ENCODE results near the gene KMT2D. TPM values are rescaled to one million over a fixed set of nuclear protein-coding genes. Genes with fewer than 3 reads are reported as not detected.
A peak's percentile ranks its signal among the peaks of the same experiment; 100 is the strongest.

The KMT2D gene
- total RNA-seq, 1 donor from 2014 or later: 17.6 TPM

DNA sequence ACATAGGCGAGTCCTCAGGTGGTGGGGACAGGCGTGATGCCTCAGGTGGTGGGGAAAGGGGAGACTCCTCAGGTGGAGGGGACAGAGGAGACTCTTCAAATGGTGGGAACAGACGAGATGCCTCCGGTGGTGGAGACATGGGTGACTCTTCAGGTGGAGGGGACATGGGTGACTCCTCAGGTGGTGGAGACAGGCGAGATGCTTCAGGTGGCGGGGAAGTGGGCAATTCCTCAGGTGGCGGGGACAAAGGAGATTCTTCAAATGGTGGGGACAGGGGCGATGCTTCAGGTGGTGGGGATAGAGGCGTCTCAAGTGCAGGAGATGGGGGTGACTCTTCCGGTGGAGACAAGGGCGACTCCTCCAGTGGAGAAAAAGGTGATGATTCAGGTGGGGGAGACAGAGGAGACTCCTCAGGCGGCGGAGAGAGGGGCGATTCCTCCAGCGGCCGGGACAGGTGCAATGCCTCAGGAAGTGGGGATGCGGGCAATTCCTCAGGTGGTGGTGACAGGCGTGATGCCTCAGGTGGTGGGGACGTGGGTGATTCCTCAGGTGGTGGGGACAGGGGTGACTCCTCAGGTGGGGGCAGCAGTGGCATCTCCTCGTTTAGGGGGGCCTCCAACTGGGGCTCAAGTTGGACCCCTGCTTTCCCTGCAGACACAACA is 8.7 kb downstream of the KMT2D start:
- no peak for DNase-seq

DNA sequence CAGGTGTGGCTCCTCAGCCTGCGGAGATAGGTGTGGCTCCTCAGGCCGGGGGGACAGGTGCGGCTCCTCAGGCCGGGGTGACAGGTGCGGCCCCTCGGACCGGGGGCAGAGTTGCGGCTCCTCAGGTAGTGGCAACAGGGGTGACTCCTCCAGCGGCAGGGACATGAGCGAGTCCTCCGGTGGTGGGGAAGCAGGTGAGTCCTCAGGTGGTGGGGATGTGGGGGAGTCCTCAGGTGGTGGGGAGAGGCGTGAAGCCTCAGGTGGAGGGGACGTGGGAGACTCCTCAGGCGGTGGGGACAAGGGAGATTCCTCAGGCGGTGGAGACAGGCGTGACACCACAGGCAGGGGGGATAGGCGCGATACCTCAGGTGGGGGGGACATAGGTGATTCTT is 9.2 kb downstream of the KMT2D start:
- DNase-seq: no peak

DNA sequence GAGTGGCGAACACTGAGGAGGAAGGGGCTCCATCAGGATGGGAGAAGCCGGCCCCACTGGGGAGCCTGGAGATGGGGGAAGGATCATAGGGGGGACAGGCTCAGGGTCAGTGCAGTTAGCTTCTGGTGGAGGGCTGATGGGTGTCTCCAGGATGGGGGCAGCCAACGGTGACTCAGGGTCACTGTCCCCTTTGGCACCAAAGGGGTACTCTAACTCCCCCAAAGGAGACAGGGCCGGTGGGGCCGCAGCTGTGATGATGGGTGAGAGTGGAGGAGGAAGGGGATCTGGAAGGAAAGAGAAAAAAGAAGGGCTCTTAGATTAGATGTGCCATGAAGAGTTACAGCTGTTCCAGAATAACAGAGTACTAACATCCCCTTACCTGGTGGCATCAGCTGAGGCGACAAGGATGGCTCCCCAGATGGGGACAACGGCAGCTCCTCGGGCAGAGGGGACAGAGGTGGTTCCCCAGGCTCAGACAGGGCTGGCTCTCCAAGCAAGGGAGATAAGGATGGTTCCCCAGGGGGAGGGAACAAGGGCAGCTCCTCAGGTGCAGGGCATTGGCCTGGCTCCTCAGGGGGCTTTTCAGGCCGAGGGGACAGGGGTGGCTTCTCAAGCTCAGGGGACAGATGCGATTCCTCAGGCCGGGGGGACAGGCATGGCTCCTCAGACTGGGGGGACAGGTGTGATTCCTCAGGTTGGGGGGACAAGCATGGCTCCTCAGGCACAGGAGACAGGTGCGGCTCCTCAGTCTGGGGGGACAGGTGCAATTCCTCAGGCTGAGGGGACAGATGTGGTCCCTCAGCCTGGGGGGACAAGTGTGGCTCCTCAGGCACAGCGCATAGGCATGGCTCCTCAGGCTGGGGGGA is 9.9 kb downstream of the KMT2D start:
- DNase-seq: no peak

- DNase-seq: no peak
These were observed 10.9 kb downstream of the KMT2D start for GRCh38 chr12:49049566-49050224.

DNA sequence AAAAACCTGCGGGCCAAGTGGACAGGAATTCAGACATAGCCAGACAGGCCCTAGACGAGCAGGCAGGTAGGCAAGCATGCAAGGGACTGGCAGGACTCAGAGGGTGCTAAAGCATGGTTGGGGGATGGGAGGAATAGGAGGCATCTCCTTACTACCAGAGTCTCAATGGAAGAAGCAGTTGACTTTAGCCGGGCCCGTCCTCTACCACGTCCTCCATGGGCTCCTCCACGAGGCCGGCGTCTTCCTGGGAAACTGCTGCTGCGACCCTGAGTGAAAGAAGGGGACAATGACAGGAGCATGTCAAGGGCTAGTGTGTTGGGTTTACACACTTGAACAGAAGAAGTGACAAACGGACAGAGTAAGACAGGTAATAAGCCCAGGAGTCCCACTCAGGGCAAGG is 11.6 kb downstream of the KMT2D start:
- DNase-seq: no peak

- DNase-seq: no peak
These were observed 14.3 kb downstream of the KMT2D start for GRCh38 chr12:49046129-49046895.

DNA sequence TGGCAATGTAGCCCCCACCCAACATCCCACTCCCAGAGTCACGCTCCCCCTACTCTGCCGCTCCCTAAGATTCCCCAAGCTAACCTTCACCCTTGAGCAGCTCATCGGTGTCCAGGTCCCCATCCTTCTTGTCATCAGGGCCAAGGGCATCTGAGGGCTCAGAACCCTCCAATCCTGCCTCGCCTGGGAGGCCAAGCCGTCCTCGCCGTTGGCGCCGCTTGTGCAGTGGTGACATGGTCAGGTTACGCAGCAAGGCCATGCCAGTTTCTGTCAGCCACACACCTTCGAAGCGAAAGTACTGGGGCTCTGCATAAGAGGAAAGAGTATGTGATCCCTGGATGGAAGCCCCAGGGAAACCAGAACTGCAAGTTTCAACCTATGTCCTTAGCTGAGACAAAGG is 15.9 kb downstream of the KMT2D start:
- no peak for DNase-seq

GRCh38 chr12:49043856-49044258 is 16.7 kb downstream of the KMT2D start:
- DNase-seq: peak; percentile 27

DNA sequence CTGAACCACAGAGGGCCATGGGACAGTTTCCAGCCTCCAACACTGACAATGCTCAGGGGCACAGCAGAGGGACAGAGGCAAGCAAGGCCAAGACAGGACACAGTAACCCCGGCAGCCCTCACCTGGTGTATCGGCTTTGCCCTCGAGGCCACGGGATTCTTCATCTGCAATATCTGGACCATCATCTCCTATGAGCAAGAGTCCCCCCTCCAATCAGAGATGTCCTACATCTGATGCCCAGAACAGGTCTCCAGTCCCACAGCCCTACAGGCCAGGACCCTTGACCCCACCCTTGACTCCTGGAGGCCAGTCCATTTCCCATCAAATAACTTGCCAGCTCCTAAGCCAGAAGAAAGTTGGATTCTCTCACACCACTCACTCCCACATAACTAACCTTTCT is 17.4 kb downstream of the KMT2D start:
- no peak for DNase-seq

DNA sequence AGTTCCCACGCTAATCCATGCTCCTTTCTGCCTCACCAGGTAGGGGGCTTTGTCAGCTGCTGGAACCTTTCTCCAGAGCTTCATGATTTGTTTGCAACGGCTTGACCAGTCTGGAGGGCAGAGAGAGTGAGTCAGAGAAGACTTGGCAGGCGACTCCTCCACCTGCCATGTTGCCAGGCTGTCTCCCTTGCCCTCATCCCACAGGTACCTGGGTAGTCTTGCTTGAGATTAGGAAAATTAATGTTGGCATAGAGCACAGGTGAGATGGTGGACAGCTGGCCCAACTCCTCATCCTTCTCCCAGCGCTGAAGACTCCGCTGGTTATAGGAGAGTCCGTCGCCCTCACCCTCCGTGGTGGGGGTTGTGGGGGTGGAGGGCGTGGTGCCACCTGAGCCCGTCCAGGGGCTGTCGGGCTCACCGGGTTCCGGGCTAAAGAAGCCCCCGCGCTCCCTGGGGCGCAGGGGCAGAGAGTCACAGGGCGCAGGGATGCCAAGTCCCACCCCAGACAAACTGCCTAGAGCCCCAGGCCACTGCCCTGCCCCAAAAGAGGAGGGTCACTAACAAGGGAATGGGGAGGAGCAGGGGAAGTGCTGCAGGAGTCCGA is 18.6 kb downstream of the KMT2D start:
- no peak for DNase-seq

DNA sequence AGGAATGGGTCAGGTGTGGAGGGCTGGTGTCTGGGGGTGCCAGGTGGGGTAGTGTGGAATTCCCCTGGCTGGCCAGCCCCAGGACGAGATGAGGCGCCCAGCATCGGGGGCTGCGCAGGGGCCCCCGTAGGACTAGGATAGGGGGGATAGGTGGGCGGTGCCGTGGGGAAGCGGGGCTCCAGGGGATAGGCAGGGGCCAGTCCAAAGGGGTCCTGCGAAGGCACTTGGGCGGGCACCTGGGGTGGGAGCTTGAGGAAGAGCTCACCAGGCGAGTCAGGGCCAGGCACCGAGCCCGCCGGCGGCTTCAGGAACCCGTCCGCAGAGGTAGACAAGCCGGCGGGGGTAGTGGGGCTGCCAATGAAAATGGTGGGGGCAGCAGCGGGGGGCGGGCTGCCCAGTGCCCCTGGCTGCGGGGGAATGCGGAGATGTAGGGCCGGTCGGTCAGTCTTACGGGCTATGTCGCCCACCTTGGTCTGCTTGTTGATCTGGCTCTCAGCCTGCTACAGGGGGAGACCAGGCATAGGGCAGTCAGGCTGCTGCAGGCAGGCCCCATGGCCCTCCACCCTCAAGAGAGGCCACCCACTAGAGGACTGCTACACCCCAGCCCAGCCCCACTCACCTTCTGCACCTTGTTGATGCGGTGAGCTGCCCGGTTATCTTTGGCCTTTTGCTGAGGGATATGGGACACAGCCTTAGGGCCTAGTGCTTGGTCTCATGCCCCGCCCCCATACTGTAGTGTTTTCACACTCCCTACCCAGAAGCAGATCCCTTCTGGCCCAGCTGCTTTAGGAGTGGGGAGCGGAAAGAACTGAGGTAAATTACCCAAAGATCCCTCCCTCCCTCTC is 19.3 kb downstream of the KMT2D start:
- DNase-seq: no peak

GRCh38 chr12:49040364-49040855 is 20.2 kb downstream of the KMT2D start:
- DNase-seq: no peak

GRCh38 chr12:49039421-49040363 is 20.9 kb downstream of the KMT2D start:
- DNase-seq: no peak

- no peak for DNase-seq
These were observed 22.2 kb downstream of the KMT2D start for GRCh38 chr12:49038291-49038955.

DNA sequence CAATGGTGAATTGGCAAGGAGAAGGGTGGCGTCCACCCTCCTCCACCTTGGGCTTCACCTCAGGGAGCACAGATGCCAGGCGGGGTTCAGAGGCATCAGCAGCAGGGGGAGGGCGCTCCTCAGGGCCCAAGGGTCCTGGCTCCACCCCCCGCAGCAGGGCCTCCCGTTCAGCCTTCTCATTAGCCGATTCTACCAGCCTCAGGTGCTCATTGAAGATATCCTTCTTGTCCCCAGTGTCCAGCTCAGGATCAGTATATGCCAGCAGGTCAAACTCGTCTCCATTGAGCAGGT is 22.7 kb downstream of the KMT2D start:
- no peak for DNase-seq

- no peak for DNase-seq
These were observed 23.3 kb downstream of the KMT2D start for GRCh38 chr12:49037111-49037946.

GRCh38 chr12:49036029-49036428 is 24.6 kb downstream of the KMT2D start:
- no peak for DNase-seq

DNA sequence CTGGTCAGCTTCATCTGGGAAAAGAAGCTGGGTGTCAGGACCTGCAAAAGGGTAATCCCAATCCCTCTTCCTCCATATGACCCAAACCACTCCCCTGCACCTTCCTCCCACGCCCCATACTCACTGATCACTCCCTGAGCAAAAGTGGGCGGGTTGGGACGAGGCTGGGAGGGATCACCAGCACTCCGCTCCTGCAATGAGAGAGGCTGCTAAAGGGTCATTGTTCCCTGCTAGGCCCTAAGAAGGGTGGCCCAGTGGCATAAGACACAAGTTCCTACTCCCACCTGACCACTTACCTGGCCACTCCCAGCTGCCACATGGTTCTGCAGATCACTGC is 26.3 kb downstream of the KMT2D start:
- no peak for DNase-seq
